B cell (primary cell): Measurements from ENCODE around the gene NR5A2. TPM values are rescaled to one million over a fixed set of nuclear protein-coding genes. Genes with fewer than 3 reads are reported as not detected.

Experiments
- ATAC-seq: fragments of 200-7000 bp; cut with Tn5 transposase; one replicate; pipeline ENCODE4 v1.10.0; 2021; ENCODE audit warnings: low read depth, mild to moderate bottlenecking, moderate number of reproducible peaks, moderate library complexity
- CTCF ChIA-PET: fragments of 350-600 bp; sonication (Branson Sonifier 250); formaldehyde crosslinking; loops from one replicate; lab custom pipeline; 2021; ENCODE audit warnings: antibody characterized with exemption, inconsistent platforms; lab: Charles Lee
- POLR2A ChIA-PET: fragments of 350-600 bp; sonication (Branson Sonifier 250); formaldehyde crosslinking; loops from one replicate; lab custom pipeline; 2021; ENCODE audit warnings: antibody characterized with exemption; lab: Charles Lee
- DNase-seq: peaks from one replicate; pipeline ENCODE4 v3.0.0; 2013
- H2AFZ ChIP-seq: 2 replicates; pipeline ENCODE4 v1.6.1; 2012; ENCODE audit warnings: mild to moderate bottlenecking, low read depth, low read length; ENCODE audit not compliant: insufficient read depth, poor library complexity, severe bottlenecking
- H3K27ac ChIP-seq, 2 donors: 1 replicate in 1 of 2; 2 replicates in 1 of 2; pipeline ENCODE4 v1.5.1; 2012 to 2013; ENCODE audit warnings: low read length in 2 of 2, mild to moderate bottlenecking in 2 of 2, moderate library complexity in 1 of 2
- H3K27me3 ChIP-seq, 4 experiments: fragments of 200-600 bp in 1 of 4; sonication (generic) in 1 of 4; replicated peaks in 1 of 4; 1 replicate in 2 of 4; 2 replicates in 2 of 4; pipeline versions ENCODE4 v1.6.1 to v1.7.0; 2013 to 2016; ENCODE audit warnings: low read length in 3 of 4, mild to moderate bottlenecking in 2 of 4, mixed read lengths in 1 of 4, moderate library complexity in 1 of 4; ENCODE audit not compliant: insufficient read depth in 4 of 4, control insufficient read depth in 3 of 4; ENCODE audit errors: control extremely low read depth in 1 of 4
- H3K36me3 ChIP-seq, 2 experiments: replicated peaks in 1 of 2; 1 replicate in 1 of 2; 2 replicates in 1 of 2; pipeline versions ENCODE4 v1.6.1 to v1.7.1; 2013; ENCODE audit warnings: low read length in 1 of 2; ENCODE audit not compliant: insufficient read depth in 2 of 2, control insufficient read depth in 1 of 2; ENCODE audit errors: control extremely low read depth in 1 of 2, extremely low read depth in 1 of 2
- H3K4me1 ChIP-seq, 2 donors: fragments of 200-600 bp in 1 of 2; sonication (generic) in 1 of 2; 1 replicate in 1 of 2; 2 replicates in 1 of 2; pipeline versions ENCODE4 v1.5.1 to v1.6.1; 2013 to 2017; ENCODE audit warnings: low read length in 2 of 2; ENCODE audit not compliant: control insufficient read depth in 2 of 2, insufficient read depth in 2 of 2
- H3K4me2 ChIP-seq: replicated peaks from 2 replicates; pipeline ENCODE3; 2012; ENCODE audit warnings: mild to moderate bottlenecking, low read depth, low read length; ENCODE audit not compliant: poor library complexity, severe bottlenecking
- H3K4me3 ChIP-seq, 5 experiments: fragments of 200-600 bp in 1 of 5; sonication (generic) in 1 of 5; 1 replicate in 3 of 5; 2 replicates in 2 of 5; pipeline versions ENCODE4 v1.5.1 to v1.7.0; 2011 to 2016; ENCODE audit warnings: low read length in 4 of 5, mild to moderate bottlenecking in 4 of 5, low read depth in 2 of 5, control low read depth in 1 of 5, moderate library complexity in 1 of 5; ENCODE audit not compliant: insufficient read depth in 1 of 5; ENCODE audit errors: control extremely low read depth in 1 of 5, extremely low read depth in 1 of 5
- H3K79me2 ChIP-seq: fragments of 200-600 bp; sonication (generic); one replicate; pipeline ENCODE4 v1.6.0; 2016; ENCODE audit warnings: low read length; ENCODE audit not compliant: control insufficient read depth, insufficient read depth
- H3K9ac ChIP-seq: fragments of 200-600 bp; sonication (generic); 2 replicates; pipeline ENCODE4 v1.6.1; 2017; ENCODE audit warnings: mild to moderate bottlenecking, low read length, moderate library complexity
- H3K9me3 ChIP-seq, 3 donors: one replicate each; pipeline versions ENCODE4 v1.6.1 to v1.7.1; 2013; ENCODE audit warnings: low read length in 2 of 3; ENCODE audit not compliant: control insufficient read depth in 2 of 3, insufficient read depth in 1 of 3; ENCODE audit errors: control extremely low read depth in 1 of 3
- H4K20me1 ChIP-seq: 2 replicates; pipeline ENCODE4 v1.6.0; 2012; ENCODE audit warnings: mild to moderate bottlenecking, low read length; ENCODE audit not compliant: insufficient read depth, control insufficient read depth, poor library complexity, severe bottlenecking
- H3K27ac Mint-ChIP-seq: one replicate; pipeline ENCODE4 v1.8.0; 2021; ENCODE audit warnings: mixed read lengths
- H3K27me3 Mint-ChIP-seq: one replicate; pipeline ENCODE4 v1.8.0; 2021; ENCODE audit warnings: mixed read lengths
- H3K4me1 Mint-ChIP-seq: one replicate; pipeline ENCODE4 v1.8.0; 2021; ENCODE audit warnings: mixed read lengths
- H3K4me3 Mint-ChIP-seq: one replicate; pipeline ENCODE4 v1.8.0; 2021; ENCODE audit warnings: mixed read lengths
- H3K9me3 Mint-ChIP-seq: one replicate; pipeline ENCODE4 v1.8.0; 2022; ENCODE audit warnings: mixed read lengths; ENCODE audit not compliant: insufficient read depth
- EZH2 ChIP-seq: IDR thresholded peaks from 2 replicates; pipeline ENCODE4 v1.6.1; 2012; ENCODE audit warnings: borderline replicate concordance, low read depth, mild to moderate bottlenecking, moderate library complexity, low read length; ENCODE audit not compliant: insufficient read depth, poor library complexity, severe bottlenecking
- WGBS: methylation state at CpG from one replicate; pipeline ENCODE4 v1.1.5; 2013; ENCODE audit warnings: missing lambda C conversion rate; ENCODE audit not compliant: insufficient coverage; 5-methylcytosine and 5-hydroxymethylcytosine counted together
- intact Hi-C: fragments of 100-400 bp; cut with micrococcal nuclease; formaldehyde crosslinking; loops from one replicate; pipeline ENCODE4 v1.10.0; 2022
- polyA plus RNA-seq: library from polyadenylated mRNA; depleted of rRNA; stranded (reverse); fragments of >200 nt; gene quantifications from 2 replicates; pipeline ENCODE4 v1.2.3, GENCODE V29; 2012
- total RNA-seq, 2 donors: library from RNA; stranded (reverse); fragments of 120-200 nt in 1 of 2; gene quantifications; 1 replicate in 1 of 2; 2 replicates in 1 of 2; pipeline versions ENCODE4 v1.2.3 to v1.2.4, GENCODE V29; 2013 to 2022
- TF ChIP-seq, protein P1 (sequence below): fragments of 200-600 bp; IDR thresholded peaks from one replicate; pipeline ENCODE4 v1.8.0; 2022; ENCODE audit warnings: antibody characterized with exemption, mild to moderate bottlenecking

Gene NR5A2
- total and polyA plus RNA-seq, 2 donors (not counting 1 experiment from before 2014, with no cell fraction given) = 0.07 TPM; not detected in 1

DNA sequence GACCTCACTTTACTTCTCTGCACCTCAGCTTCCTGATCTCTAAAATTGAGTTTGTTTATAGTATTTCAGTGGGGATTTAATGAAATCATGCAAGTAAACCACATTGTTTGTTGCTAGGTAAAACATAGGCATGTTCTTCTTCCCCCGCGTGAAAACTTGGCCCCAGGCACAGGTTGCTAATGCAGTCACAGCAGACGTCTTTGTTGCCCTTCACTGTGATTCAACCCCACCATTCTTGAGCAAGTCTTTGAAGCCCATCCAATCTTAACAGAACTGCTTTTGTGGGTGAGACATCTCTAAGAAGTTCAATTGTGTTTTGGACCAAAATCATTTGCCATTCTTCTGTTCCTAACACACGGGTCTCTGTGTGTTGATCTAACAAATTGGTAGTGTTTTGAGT lies 196.8 kb downstream of the NR5A2 start:
- H3K27ac Mint-ChIP-seq = no peak overlapping the region
- H3K9me3 Mint-ChIP-seq = no peaks in the 10 kb centered on the region
- Histone ChIP-seq H3K36me3 (no peaks in the 10 kb centered on the region), H3K9ac (no peak overlapping the region), H3K4me1 (peaks cover 8 to 10% of the 10 kb centered on the region in 2 donors), H3K4me2 (no peak overlapping the region), H4K20me1 (no peaks in the 10 kb centered on the region), H3K27me3 (peaks cover 0 to 14% (median 2%) of the 10 kb centered on the region in 4 experiments), H3K79me2 (no peaks in the 10 kb centered on the region), H3K27ac (no peak overlapping the region), H3K4me3 (no peak overlapping the region), H2AFZ (no peak overlapping the region), H3K9me3 (no peaks in the 10 kb centered on the region)
- H3K4me1 Mint-ChIP-seq = peaks cover 10% of the 10 kb centered on the region
- WGBS = 100% methylated on average over 3 of the region's 4 CpGs
- ATAC-seq (no peak), DNase-seq (no peak)
- intact Hi-C loops = no loop called here
- no peak overlapping the region for H3K4me3 Mint-ChIP-seq
- TF ChIP-seq EZH2 = no peak
- TF ChIP-seq, protein P1, sequence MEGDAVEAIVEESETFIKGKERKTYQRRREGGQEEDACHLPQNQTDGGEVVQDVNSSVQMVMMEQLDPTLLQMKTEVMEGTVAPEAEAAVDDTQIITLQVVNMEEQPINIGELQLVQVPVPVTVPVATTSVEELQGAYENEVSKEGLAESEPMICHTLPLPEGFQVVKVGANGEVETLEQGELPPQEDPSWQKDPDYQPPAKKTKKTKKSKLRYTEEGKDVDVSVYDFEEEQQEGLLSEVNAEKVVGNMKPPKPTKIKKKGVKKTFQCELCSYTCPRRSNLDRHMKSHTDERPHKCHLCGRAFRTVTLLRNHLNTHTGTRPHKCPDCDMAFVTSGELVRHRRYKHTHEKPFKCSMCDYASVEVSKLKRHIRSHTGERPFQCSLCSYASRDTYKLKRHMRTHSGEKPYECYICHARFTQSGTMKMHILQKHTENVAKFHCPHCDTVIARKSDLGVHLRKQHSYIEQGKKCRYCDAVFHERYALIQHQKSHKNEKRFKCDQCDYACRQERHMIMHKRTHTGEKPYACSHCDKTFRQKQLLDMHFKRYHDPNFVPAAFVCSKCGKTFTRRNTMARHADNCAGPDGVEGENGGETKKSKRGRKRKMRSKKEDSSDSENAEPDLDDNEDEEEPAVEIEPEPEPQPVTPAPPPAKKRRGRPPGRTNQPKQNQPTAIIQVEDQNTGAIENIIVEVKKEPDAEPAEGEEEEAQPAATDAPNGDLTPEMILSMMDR = no peak
- ChIA-PET POLR2A (no interaction called here), CTCF (no interaction called here)
- H3K27me3 Mint-ChIP-seq = peaks cover 21% of the 10 kb centered on the region

DNA sequence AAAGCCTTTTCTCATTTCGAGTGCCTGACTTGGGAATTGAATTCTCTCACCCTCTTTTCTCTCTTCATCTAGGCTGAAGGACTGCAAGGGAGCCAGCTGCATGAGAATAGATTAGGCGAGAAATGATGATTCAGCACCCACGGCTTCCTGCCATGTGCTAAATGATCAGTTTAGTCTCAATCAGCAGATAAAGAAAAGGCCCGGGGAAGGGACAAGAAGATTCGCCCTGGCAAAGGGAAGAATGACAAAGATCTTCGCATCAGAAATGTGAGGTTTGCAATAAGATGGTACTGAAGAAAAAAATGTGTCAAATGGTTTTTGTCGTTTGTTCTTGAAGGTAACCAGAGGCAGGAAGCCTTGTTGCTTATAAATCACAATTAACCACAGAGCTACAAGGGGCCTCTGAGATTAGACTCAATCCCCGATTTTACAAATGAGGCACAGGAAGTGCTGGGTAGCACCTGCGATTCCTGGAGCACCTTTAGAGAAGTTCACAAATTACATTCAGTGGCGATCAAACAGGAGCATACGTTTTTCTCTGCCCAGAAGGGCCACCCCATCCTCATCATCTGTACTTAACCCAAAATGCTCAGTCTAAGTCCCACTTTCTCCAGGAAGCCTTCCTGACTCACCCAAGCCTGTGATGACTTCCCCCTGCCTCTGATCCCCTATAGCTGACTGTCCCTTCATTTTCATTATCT lies 198.9 kb downstream of the NR5A2 start:
- POLR2A ChIA-PET = no interaction called here
- Mint-ChIP-seq H3K4me1 (peaks cover 10% of the 10 kb centered on the region), H3K4me3 (no peak overlapping the region), H3K9me3 (no peaks in the 10 kb centered on the region), H3K27me3 (peaks cover 21% of the 10 kb centered on the region), H3K27ac (no peak overlapping the region)
- H3K79me2 ChIP-seq = no peaks in the 10 kb centered on the region
- H3K4me3 ChIP-seq = no peak overlapping the region
- TF ChIP-seq, protein P1 = no peak
- no peak for TF ChIP-seq EZH2
- H3K27me3 ChIP-seq = peaks cover 0 to 14% (median 4%) of the 10 kb centered on the region in 4 experiments
- ATAC-seq = no peak
- peaks cover 8 to 10% of the 10 kb centered on the region in 2 donors for H3K4me1 ChIP-seq
- CTCF ChIA-PET = no interaction called here
- peak overlapping the region; percentile 13 for H3K4me2 ChIP-seq
- H3K36me3 ChIP-seq = no peaks in the 10 kb centered on the region
- no peak overlapping the region for H2AFZ ChIP-seq
- intact Hi-C loops = no loop called here
- no peak for DNase-seq
- H4K20me1 ChIP-seq = no peaks in the 10 kb centered on the region
- no peaks in the 10 kb centered on the region for H3K9me3 ChIP-seq
- WGBS = 11% methylated on average over 9 of the region's 11 CpGs
- H3K9ac ChIP-seq = no peak overlapping the region
- H3K27ac ChIP-seq = no peak overlapping the region
